WTC11 (cell line): Measurements from ENCODE around the gene MTX1. TPM values are rescaled to one million over a fixed set of nuclear protein-coding genes. Genes with fewer than 3 reads are reported as not detected.

Experiments used
- ATAC-seq: fragments of 200-7000 bp; cut with Tn5 transposase; 2 replicates; pipeline ENCODE4 v1.10.0; 2021; ENCODE audit warnings: mild to moderate bottlenecking, moderate library complexity
- CTCF ChIA-PET: fragments of 300-600 bp; sonication (Branson Sonifier 250); formaldehyde crosslinking; loops from one replicate; lab custom pipeline; 2021; ENCODE audit warnings: antibody characterized with exemption; lab: Charles Lee
- POLR2A ChIA-PET: fragments of 350-600 bp; sonication (Branson Sonifier 250); formaldehyde crosslinking; loops from one replicate; lab custom pipeline; 2021; ENCODE audit warnings: antibody characterized with exemption; lab: Charles Lee
- DNase-seq: peaks from one replicate; pipeline ENCODE4 v3.0.0; 2021; ENCODE audit warnings: low spot score
- H3K27ac Mint-ChIP-seq: 2 replicates; pipeline ENCODE4 v1.8.0; 2021; ENCODE audit warnings: mixed read lengths
- H3K27me3 Mint-ChIP-seq: 2 replicates; pipeline ENCODE4 v1.8.0; 2021; ENCODE audit warnings: low read depth, mild to moderate bottlenecking, moderate library complexity, mixed read lengths
- H3K36me3 Mint-ChIP-seq: 2 replicates; pipeline ENCODE4 v1.8.0; 2021; ENCODE audit warnings: mixed read lengths
- H3K4me1 Mint-ChIP-seq: 2 replicates; pipeline ENCODE4 v1.8.0; 2022; ENCODE audit warnings: mixed read lengths
- H3K4me3 Mint-ChIP-seq: 2 replicates; pipeline ENCODE4 v1.8.0; 2021; ENCODE audit warnings: mild to moderate bottlenecking, moderate library complexity, mixed read lengths
- H3K9me3 Mint-ChIP-seq: 2 replicates; pipeline ENCODE4 v1.8.0; 2021; ENCODE audit warnings: mixed read lengths
- E2F5 ChIP-seq: sonication (generic); formaldehyde crosslinking; IDR thresholded peaks from 2 replicates; pipeline ENCODE4 v1.8.1; 2022; ENCODE audit warnings: mild to moderate bottlenecking, moderate library complexity, missing genetic modification reagents
- ELF4 ChIP-seq: sonication (generic); formaldehyde crosslinking; IDR thresholded peaks from 2 replicates; pipeline ENCODE4 v1.8.1; 2022; ENCODE audit warnings: low read depth, mild to moderate bottlenecking, moderate library complexity, missing genetic modification reagents
- ESRRA ChIP-seq: sonication (generic); formaldehyde crosslinking; IDR thresholded peaks from 2 replicates; pipeline ENCODE4 v1.8.1; 2022; ENCODE audit warnings: mild to moderate bottlenecking, missing genetic modification reagents, borderline replicate concordance
- HMGXB4 ChIP-seq: sonication (generic); formaldehyde crosslinking; IDR thresholded peaks from 2 replicates; pipeline ENCODE4 v1.8.1; 2023; ENCODE audit warnings: mild to moderate bottlenecking, moderate library complexity, missing genetic modification reagents
- NFE2L1 ChIP-seq: sonication (generic); formaldehyde crosslinking; IDR thresholded peaks from 2 replicates; pipeline ENCODE4 v1.8.1; 2023; ENCODE audit warnings: missing genetic modification reagents
- RELA ChIP-seq: sonication (generic); formaldehyde crosslinking; IDR thresholded peaks from 2 replicates; pipeline ENCODE4 v1.8.1; 2022; ENCODE audit warnings: missing genetic modification reagents, mild to moderate bottlenecking, borderline replicate concordance
- RORB ChIP-seq: fragments of 250-450 bp; sonication (Bioruptor Pico); IDR thresholded peaks from 2 replicates; pipeline ENCODE4 v1.9.0; 2021; ENCODE audit warnings: mild to moderate bottlenecking
- TEAD1 ChIP-seq: sonication (generic); formaldehyde crosslinking; IDR thresholded peaks from 2 replicates; pipeline ENCODE4 v1.8.0; 2022; ENCODE audit warnings: mild to moderate bottlenecking, missing genetic modification reagents
- TP53 ChIP-seq: sonication (generic); formaldehyde crosslinking; IDR thresholded peaks from 2 replicates; pipeline ENCODE4 v1.8.1; 2023; ENCODE audit warnings: mild to moderate bottlenecking, missing genetic modification reagents
- ZNF263 ChIP-seq: sonication (generic); formaldehyde crosslinking; IDR thresholded peaks from 2 replicates; pipeline ENCODE4 v1.8.1; 2022; ENCODE audit warnings: low read depth, mild to moderate bottlenecking, moderate library complexity, missing genetic modification reagents
- ZNF281 ChIP-seq: sonication (generic); formaldehyde crosslinking; IDR thresholded peaks from 2 replicates; pipeline ENCODE4 v1.8.0; 2023; ENCODE audit warnings: mild to moderate bottlenecking, missing genetic modification reagents
- ZNF532 ChIP-seq: fragments of 250-450 bp; sonication (Bioruptor Pico); IDR thresholded peaks from 2 replicates; pipeline ENCODE4 v1.9.0; 2021; ENCODE audit warnings: mild to moderate bottlenecking, borderline replicate concordance
- ZNF671 ChIP-seq: fragments of 250-450 bp; sonication (Bioruptor Pico); IDR thresholded peaks from 2 replicates; pipeline ENCODE4 v1.8.0; 2021; ENCODE audit warnings: mild to moderate bottlenecking
- total RNA-seq: library from RNA; stranded (reverse); gene quantifications from 3 replicates; pipeline ENCODE4 v1.2.3, GENCODE V29; 2021
- TF ChIP-seq, protein P1 (sequence below): sonication (generic); formaldehyde crosslinking; IDR thresholded peaks from 2 replicates; pipeline ENCODE4 v1.8.0; 2023; ENCODE audit warnings: missing genetic modification reagents, mild to moderate bottlenecking, borderline replicate concordance
- TF ChIP-seq, protein P2 (sequence below): sonication (generic); formaldehyde crosslinking; IDR thresholded peaks from 2 replicates; pipeline ENCODE4 v1.8.1; 2023; ENCODE audit warnings: mild to moderate bottlenecking, missing genetic modification reagents, borderline replicate concordance

The MTX1 gene
- total RNA-seq, 1 experiment from 2014 or later: 62.8 TPM

DNA sequence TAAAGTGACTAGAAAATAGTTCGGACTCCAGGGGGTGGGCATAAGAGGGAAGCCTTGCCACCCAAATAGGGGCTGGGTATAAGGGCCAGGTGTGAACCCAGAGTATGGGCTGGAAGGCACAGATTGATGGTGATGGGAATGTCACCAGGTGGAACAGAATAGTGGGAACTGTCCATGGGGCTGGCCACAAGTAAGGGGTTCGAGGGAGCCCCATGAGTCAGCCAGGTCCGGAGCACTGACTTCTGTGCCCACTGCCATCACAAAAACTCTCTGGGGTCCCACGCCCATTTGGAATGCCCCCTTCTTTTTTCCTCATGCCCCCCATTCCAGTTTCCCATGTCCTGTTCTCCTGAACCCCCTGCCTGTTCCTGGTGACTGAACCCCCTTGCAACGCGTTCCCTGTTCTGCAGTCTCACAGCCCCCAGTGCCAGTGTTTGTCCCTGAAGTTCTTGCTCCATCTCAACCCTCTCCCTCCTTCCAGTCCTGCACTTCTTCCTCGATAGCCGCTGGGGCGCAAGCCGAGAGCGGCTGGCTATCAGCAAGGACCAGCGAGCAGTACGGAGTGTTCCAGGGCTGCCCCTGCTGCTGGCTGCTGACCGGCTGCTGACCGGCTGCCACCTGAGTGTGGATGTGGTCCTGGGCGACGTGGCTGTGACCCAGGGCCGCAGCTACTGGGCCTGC is 27.0 kb upstream of the MTX1 start:
- no peaks in the 10 kb centered on the region for H3K9me3 Mint-ChIP-seq
- H3K4me3 Mint-ChIP-seq: no peak overlapping the region
- H3K27ac Mint-ChIP-seq: no peak overlapping the region
- TF ChIP-seq ZNF671 (CRISPR knock-in tag) (no peak), E2F5 (CRISPR knock-in tag) (no peak)
- peaks cover 37% of the 10 kb centered on the region for H3K36me3 Mint-ChIP-seq
- ChIA-PET POLR2A (no interaction called here), CTCF (interaction anchor here (2.6 kb wide), 1 partner anchor 12 kb away, joined by 12 read pairs; no protein-coding TSS in a partner anchor)
- DNase-seq (no peak), ATAC-seq (no peak)
- peaks cover 16% of the 10 kb centered on the region for H3K4me1 Mint-ChIP-seq
- H3K27me3 Mint-ChIP-seq: no peaks in the 10 kb centered on the region

DNA sequence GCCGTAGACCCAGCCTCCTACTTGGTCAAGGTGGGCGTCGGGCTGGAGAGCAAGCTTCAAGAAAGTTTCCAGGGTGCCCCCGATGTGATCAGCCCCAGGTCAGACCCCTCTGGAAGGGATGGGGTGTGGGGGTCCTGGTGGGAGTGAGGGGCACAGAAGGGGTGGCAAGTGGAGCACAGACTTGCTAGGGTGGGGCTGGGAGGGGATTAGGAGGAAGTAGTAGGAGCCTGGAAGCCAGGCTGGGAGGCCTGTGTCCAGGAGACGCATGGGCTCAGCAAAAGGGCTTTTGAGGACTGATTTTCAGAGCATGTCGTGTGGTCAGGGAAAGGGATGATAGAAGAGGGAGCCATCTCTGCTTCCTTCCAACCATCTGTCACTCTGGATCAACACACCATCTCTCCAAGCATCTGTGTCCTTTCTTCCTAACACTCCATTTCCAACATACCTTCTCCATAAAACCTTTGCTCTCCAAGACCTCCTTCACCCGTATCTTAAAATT is 26.4 kb upstream of the MTX1 start:
- no peak overlapping the region for H3K4me3 Mint-ChIP-seq
- ATAC-seq (no peak), DNase-seq (no peak)
- no peak overlapping the region for H3K27ac Mint-ChIP-seq
- H3K4me1 Mint-ChIP-seq: peaks cover 18% of the 10 kb centered on the region
- H3K9me3 Mint-ChIP-seq: no peaks in the 10 kb centered on the region
- H3K27me3 Mint-ChIP-seq: no peaks in the 10 kb centered on the region
- peaks cover 33% of the 10 kb centered on the region for H3K36me3 Mint-ChIP-seq
- ChIA-PET CTCF (interaction anchor here (1.0 to 2.6 kb wide), 2 partner anchors 9 to 12 kb away, joined by 6 to 12 read pairs; partner anchors contain the start of gene KRTCAP2), POLR2A (no interaction called here)
- TF ChIP-seq NFE2L1 (CRISPR knock-in tag) (no peak), ESRRA (CRISPR knock-in tag) (no peak), TP53 (CRISPR knock-in tag) (no peak), HMGXB4 (CRISPR knock-in tag) (no peak), RORB (no peak), RELA (CRISPR knock-in tag) (no peak), ELF4 (CRISPR knock-in tag) (no peak), TEAD1 (CRISPR knock-in tag) (no peak), ZNF263 (no peak), ZNF281 (CRISPR knock-in tag) (no peak), ZNF532 (CRISPR knock-in tag) (no peak)
- TF ChIP-seq, protein P1, sequence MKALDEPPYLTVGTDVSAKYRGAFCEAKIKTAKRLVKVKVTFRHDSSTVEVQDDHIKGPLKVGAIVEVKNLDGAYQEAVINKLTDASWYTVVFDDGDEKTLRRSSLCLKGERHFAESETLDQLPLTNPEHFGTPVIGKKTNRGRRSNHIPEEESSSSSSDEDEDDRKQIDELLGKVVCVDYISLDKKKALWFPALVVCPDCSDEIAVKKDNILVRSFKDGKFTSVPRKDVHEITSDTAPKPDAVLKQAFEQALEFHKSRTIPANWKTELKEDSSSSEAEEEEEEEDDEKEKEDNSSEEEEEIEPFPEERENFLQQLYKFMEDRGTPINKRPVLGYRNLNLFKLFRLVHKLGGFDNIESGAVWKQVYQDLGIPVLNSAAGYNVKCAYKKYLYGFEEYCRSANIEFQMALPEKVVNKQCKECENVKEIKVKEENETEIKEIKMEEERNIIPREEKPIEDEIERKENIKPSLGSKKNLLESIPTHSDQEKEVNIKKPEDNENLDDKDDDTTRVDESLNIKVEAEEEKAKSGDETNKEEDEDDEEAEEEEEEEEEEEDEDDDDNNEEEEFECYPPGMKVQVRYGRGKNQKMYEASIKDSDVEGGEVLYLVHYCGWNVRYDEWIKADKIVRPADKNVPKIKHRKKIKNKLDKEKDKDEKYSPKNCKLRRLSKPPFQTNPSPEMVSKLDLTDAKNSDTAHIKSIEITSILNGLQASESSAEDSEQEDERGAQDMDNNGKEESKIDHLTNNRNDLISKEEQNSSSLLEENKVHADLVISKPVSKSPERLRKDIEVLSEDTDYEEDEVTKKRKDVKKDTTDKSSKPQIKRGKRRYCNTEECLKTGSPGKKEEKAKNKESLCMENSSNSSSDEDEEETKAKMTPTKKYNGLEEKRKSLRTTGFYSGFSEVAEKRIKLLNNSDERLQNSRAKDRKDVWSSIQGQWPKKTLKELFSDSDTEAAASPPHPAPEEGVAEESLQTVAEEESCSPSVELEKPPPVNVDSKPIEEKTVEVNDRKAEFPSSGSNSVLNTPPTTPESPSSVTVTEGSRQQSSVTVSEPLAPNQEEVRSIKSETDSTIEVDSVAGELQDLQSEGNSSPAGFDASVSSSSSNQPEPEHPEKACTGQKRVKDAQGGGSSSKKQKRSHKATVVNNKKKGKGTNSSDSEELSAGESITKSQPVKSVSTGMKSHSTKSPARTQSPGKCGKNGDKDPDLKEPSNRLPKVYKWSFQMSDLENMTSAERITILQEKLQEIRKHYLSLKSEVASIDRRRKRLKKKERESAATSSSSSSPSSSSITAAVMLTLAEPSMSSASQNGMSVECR (CRISPR knock-in tag): no peak
- TF ChIP-seq, protein P2, sequence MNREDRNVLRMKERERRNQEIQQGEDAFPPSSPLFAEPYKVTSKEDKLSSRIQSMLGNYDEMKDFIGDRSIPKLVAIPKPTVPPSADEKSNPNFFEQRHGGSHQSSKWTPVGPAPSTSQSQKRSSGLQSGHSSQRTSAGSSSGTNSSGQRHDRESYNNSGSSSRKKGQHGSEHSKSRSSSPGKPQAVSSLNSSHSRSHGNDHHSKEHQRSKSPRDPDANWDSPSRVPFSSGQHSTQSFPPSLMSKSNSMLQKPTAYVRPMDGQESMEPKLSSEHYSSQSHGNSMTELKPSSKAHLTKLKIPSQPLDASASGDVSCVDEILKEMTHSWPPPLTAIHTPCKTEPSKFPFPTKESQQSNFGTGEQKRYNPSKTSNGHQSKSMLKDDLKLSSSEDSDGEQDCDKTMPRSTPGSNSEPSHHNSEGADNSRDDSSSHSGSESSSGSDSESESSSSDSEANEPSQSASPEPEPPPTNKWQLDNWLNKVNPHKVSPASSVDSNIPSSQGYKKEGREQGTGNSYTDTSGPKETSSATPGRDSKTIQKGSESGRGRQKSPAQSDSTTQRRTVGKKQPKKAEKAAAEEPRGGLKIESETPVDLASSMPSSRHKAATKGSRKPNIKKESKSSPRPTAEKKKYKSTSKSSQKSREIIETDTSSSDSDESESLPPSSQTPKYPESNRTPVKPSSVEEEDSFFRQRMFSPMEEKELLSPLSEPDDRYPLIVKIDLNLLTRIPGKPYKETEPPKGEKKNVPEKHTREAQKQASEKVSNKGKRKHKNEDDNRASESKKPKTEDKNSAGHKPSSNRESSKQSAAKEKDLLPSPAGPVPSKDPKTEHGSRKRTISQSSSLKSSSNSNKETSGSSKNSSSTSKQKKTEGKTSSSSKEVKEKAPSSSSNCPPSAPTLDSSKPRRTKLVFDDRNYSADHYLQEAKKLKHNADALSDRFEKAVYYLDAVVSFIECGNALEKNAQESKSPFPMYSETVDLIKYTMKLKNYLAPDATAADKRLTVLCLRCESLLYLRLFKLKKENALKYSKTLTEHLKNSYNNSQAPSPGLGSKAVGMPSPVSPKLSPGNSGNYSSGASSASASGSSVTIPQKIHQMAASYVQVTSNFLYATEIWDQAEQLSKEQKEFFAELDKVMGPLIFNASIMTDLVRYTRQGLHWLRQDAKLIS (CRISPR knock-in tag): no peak
